GM10847 (cell line): ENCODE results near the gene OR6X1.

Source experiments
- POLR2A ChIP-seq: IDR thresholded peaks from 2 replicates; pipeline ENCODE4 v1.6.1; 2011; ENCODE audit not compliant: insufficient read length; ENCODE audit errors: extremely low read depth

OR6X1 gene, protein sequence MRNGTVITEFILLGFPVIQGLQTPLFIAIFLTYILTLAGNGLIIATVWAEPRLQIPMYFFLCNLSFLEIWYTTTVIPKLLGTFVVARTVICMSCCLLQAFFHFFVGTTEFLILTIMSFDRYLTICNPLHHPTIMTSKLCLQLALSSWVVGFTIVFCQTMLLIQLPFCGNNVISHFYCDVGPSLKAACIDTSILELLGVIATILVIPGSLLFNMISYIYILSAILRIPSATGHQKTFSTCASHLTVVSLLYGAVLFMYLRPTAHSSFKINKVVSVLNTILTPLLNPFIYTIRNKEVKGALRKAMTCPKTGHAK

DNA sequence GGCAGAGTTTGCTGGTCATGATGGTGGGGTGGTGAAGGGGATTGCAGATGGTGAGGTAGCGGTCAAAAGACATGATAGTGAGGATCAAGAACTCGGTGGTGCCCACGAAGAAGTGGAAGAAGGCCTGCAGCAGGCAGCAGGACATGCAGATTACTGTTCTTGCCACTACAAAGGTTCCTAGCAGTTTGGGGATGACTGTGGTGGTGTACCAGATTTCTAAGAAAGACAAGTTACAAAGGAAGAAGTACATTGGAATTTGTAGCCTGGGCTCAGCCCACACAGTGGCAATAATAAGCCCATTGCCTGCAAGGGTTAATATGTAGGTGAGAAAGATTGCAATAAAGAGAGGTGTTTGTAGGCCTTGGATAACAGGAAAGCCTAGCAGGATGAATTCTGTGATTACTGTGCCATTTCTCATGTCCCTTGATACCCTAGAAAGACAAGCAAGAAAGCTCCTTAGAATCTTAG, at the start of gene OR6X1:
OR6X1 (minus strand) TSS at position 418 of the 468 bp plus-strand sequence; CDS start at position 418, 0 bp downstream.
- TF ChIP-seq POLR2A, result no peak

DNA sequence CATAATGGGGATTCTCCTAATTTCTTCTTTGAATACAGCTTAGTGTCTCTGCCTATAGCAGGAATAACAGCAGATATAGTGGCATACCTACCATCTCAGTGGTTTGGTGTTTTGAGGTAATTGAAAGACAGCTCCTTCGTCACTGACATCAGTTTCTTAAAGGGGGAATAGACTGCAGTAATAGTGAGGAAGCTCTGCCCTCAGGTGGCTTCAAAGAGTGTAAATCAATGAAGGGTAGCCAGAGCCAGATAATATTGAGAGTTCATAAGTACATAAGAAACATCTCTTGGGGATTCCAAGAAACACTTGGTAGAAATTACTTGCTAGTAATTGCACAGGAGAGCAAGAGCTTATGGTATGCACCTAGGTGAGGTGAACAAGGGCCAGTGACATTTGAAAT, 47.4 kb upstream of the OR6X1 start:
- TF ChIP-seq POLR2A, result no peak

GRCh38 chr11:123800036-123800435, 45.7 kb upstream of the OR6X1 start:
- TF ChIP-seq POLR2A, result no peak

DNA sequence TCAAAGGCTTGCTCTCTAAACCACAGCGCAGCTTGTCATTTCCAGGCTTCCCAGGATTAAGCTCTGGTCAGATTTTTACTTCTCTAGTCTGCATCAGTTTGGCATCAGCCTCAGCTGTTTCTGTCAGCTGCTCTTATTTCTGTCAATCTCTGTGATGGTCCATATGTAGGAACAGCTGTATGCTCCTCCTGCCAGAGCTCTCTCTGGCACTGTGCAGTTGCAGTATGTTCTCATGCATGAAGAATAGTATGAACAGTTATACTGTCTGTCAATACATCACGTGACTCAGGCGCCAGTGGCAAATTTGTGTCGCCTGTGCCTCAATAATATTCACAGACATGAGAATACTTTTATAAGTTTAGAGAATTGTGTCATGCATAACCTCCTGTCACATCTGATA, 45.1 kb upstream of the OR6X1 start:
- TF ChIP-seq POLR2A, result no peak

- TF ChIP-seq POLR2A, result no peak
These were observed 44.4 kb upstream of the OR6X1 start for GRCh38 chr11:123798513-123799252.

DNA sequence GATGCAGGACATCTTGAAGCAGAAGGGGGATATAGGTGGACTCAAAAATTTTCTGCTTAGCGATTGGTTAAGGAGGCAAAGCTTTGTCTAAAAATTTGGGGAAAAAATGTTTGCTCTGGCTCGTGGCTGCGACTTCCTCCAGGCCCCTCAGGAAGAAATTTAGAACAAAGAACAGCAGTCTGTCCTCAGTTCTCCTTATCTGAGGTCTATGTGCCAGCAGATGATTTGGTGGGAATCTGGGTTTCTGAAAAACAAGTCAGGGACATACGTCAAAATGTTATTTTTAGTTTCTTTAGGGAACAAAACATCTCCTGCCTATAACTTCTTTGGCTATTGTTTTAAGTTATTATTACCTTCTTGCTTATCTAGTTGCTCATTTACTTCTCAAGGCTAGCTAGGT, 43.8 kb upstream of the OR6X1 start:
- TF ChIP-seq POLR2A, result no peak

DNA sequence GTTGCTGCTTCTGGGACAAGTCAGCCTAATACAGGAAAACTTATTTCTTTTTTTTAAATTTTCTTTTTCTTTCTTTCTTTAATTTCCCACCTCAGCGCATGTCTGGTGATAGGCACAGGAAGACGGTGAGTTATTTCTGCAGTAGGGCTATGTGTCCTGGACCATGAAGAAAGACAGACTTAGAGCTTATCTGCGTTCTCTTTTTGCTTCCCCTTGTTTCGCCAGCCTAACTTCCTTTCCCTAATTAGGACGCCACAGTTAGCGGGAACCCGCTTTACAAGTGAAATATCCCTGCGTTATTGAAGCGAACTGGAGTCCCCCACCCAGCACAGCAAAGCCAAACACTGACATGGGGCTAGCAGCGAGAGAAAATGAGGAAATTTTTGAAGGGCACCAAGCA, 43.2 kb upstream of the OR6X1 start:
- no peak for TF ChIP-seq POLR2A

- TF ChIP-seq POLR2A, result no peak
These were observed 42.8 kb upstream of the OR6X1 start for GRCh38 chr11:123797114-123797513.

DNA sequence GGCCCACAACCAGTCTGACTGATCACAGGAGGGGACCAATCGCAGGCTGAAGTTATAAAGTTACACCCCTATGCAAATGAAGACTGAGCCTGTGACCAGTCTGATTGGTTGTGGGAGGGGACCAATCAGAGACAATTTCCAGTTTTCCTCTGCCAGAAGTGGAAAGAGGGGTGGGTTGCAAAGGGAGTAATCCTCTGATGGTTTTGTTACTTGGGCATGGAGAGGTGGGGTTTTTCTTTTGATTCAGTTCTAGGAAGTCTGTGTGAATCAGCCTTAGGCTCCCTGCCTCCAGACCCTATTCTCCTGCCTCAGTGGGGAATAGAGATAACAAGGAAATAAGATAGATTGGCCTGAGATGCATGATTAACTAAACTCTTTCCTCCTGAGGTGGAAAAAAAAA, 41.9 kb upstream of the OR6X1 start:
- no peak for TF ChIP-seq POLR2A

DNA sequence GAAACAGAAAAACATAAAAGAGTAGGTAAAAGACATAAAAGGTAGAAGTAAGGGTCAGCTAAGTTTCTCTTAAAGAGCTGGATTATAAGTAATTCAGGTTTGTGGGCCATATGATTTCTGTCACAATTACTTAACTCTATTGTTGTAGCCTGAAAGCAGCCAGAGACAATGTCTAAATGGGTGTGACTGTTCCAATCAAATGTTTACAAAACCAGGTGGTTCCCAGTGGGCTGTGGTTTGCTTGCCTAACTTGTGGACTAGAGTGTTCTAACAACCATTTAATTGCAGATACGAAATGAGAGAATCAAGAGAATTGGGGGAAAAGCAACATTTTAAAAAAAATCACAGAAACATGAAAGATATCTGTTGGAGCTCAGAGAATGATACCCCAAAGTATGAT, 29.2 kb upstream of the OR6X1 start:
- TF ChIP-seq POLR2A, result no peak

DNA sequence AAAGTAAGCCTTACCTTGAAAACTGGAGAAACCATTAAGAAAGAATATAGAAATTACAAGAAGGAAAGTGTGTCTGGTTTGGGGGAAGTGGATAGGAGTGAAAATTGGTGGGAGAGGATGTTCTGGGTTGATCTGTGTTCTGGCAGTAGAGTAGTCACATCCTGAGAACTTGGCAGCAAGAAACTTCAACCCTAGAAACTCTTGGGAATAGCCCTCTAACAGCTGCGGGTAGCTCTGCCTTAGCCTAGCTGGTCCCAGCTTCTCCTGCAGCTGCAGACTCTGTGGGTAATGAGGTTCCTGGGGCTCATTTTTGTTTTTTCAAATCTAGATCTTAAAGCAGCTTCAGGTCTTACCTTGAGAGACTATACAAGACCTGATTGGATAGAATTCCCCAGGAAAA, 24.2 kb upstream of the OR6X1 start:
- TF ChIP-seq POLR2A, result no peak

DNA sequence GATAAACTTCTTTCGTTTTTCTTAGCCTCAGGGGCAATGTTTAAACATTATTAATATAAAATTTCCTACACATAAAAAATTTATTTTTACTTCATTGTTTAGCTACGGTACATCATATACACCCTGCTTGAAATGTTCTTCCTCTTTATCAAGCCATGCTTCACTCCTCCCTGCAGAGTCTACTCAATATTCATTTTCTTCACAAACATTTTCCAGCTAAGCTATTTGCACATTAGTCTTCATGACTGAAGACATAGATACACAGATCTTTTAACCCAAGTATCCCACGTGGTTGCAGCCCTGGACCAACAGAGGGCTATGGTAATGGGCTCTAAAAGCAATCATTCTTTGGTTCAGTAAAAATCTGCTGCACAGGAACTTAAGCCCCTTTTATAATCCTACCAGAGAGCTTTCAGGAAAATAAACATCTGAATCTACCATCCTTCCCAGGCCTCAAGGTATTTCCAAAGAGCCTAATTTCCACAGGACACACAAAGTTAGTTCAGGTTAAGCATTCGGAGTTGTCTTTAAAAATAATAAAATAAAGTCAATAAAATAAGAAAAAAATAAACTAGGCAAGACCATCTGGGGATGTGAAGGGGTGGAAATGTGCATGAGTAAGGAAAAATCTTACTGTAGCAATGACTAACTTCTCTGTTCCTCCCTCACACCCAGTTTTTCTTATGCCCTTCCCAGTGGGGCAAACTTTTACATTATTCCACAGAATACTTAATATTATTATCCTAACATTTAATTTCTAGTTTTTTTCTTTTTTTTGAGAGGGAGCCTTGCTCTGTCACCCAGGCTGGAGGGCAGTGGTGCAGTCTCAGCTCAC, 21.6 kb upstream of the OR6X1 start:
- no peak for TF ChIP-seq POLR2A

GRCh38 chr11:123775289-123775688, 21.0 kb upstream of the OR6X1 start:
- no peak for TF ChIP-seq POLR2A

DNA sequence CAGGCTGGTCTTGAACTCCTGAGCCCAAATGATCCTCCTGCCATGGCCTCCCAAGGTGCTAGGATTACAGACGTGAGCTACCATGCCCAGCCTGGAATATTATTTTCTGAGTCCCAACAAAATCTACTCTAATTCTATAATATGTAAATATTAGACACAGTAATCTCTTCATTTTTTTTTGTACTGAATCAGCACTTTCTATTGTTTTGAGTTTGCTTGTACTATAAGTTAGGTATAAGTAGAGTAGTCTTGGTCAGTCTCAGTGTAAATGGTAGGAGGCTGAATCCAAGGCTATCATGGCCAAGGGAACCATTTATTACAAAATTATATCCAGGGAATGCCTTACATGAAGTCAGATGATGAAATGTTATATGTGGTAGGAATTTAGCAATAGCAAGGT, 19.6 kb upstream of the OR6X1 start:
- no peak for TF ChIP-seq POLR2A

DNA sequence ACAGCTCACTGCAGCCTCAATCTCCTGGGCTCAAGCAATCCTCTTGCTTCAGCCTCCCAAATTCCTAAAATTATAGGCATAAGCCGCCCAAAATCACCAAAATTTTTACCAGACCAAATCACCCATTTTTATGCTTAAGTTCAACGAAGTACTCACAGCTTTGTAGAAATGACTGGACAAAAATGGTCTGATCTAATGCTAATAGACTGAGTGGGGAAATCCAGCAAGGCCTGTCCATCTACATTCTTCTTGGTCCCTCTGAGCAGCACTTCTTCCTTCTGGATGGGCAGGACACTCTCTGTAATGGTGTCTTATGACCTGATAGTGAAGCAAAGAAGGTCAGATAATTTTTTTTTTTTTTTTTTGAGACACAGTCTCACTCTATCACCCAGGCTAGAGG, 18.7 kb upstream of the OR6X1 start:
- TF ChIP-seq POLR2A, result no peak

GRCh38 chr11:123771664-123772063, 17.3 kb upstream of the OR6X1 start:
- TF ChIP-seq POLR2A, result no peak

DNA sequence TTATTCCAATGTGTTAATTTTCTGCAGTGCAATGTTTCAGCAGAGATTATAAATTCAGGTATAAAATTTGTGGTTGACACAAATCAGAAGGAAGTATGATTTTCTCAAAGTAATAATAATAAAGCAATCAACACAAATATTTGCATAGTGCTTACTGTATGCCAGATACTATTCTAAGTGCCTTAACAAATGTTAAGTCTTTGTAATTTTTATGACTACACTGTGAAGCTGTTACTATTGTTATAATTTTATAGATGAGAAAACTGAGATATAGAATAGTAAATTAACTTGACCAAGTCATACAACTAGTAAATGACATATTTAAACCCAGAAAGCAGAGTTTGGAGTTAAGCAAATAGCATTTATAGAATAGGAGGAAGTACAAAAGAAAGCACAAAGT, 16.4 kb upstream of the OR6X1 start:
- TF ChIP-seq POLR2A, result no peak
